GM18858 (cell line): ENCODE results near the gene EPB41L1.

Source experiments
- ATAC-seq: cut with Tn5 transposase; IDR thresholded peaks from one replicate; pipeline ENCODE4 v1.9.1; 2021; ENCODE audit not compliant: unreplicated experiment

The EPB41L1 gene

GRCh38 chr20:36154700-36155628 lies at the start of gene EPB41L1:
Gene EPB41L1 (plus strand): TSS chr20:36154740. CDS start chr20:36173778, 19,038 bp downstream.
- ATAC-seq, result no peak

- ATAC-seq, result no peak
Measured at GRCh38 chr20:36104856-36105255, 49.7 kb upstream of the EPB41L1 start.

- ATAC-seq, result no peak
Measured at GRCh38 chr20:36105711-36106226, 48.8 kb upstream of the EPB41L1 start.

- no peak for ATAC-seq
Measured at GRCh38 chr20:36106606-36107005, 47.9 kb upstream of the EPB41L1 start.

GRCh38 chr20:36107881-36108280 lies 46.7 kb upstream of the EPB41L1 start:
- ATAC-seq, result no peak

- ATAC-seq, result no peak
Measured at GRCh38 chr20:36109251-36109947, 45.1 kb upstream of the EPB41L1 start.

GRCh38 chr20:36110994-36111393 lies 43.5 kb upstream of the EPB41L1 start:
- ATAC-seq, result no peak

- ATAC-seq, result no peak
Measured at GRCh38 chr20:36112112-36112511, 42.4 kb upstream of the EPB41L1 start.

- ATAC-seq, result no peak
Measured at GRCh38 chr20:36113036-36113435, 41.5 kb upstream of the EPB41L1 start.

GRCh38 chr20:36113566-36114250 lies 40.8 kb upstream of the EPB41L1 start:
- ATAC-seq, result no peak

- ATAC-seq, result no peak
Measured at GRCh38 chr20:36114707-36115106, 39.8 kb upstream of the EPB41L1 start.

- no peak for ATAC-seq
Measured at GRCh38 chr20:36115925-36116324, 38.6 kb upstream of the EPB41L1 start.

- ATAC-seq, result no peak
Measured at GRCh38 chr20:36116807-36117441, 37.6 kb upstream of the EPB41L1 start.

- ATAC-seq, result no peak
Measured at GRCh38 chr20:36117638-36118037, 36.9 kb upstream of the EPB41L1 start.

- ATAC-seq, result no peak
Measured at GRCh38 chr20:36118371-36118770, 36.2 kb upstream of the EPB41L1 start.

GRCh38 chr20:36119537-36119936 lies 35.0 kb upstream of the EPB41L1 start:
- ATAC-seq, result no peak

- ATAC-seq, result no peak
Measured at GRCh38 chr20:36120241-36120640, 34.3 kb upstream of the EPB41L1 start.

GRCh38 chr20:36120991-36121390 lies 33.5 kb upstream of the EPB41L1 start:
- ATAC-seq, result no peak

- no peak for ATAC-seq
Measured at GRCh38 chr20:36121981-36122930, 32.3 kb upstream of the EPB41L1 start.

GRCh38 chr20:36122931-36123288 lies 31.6 kb upstream of the EPB41L1 start:
- no peak for ATAC-seq
